Stimulated activated CD8-positive, alpha-beta memory T cell treated with anti-CD3 and anti-CD28 coated beads, Interleukin-2, amount 100 ng/mL, for 1 hour (primary cell): ENCODE data around the gene DPH3.

ENCODE experiments used
- DNase-seq, 2 donors: peaks; one replicate each; pipeline ENCODE4 v3.0.0-alpha.2; 2020; ENCODE audit warnings: low read depth in 2 of 2

DPH3 gene

GRCh38 chr3:16290827-16291196, 26.1 kb upstream of the DPH3 start:
- DNase-seq = no peak

DNA sequence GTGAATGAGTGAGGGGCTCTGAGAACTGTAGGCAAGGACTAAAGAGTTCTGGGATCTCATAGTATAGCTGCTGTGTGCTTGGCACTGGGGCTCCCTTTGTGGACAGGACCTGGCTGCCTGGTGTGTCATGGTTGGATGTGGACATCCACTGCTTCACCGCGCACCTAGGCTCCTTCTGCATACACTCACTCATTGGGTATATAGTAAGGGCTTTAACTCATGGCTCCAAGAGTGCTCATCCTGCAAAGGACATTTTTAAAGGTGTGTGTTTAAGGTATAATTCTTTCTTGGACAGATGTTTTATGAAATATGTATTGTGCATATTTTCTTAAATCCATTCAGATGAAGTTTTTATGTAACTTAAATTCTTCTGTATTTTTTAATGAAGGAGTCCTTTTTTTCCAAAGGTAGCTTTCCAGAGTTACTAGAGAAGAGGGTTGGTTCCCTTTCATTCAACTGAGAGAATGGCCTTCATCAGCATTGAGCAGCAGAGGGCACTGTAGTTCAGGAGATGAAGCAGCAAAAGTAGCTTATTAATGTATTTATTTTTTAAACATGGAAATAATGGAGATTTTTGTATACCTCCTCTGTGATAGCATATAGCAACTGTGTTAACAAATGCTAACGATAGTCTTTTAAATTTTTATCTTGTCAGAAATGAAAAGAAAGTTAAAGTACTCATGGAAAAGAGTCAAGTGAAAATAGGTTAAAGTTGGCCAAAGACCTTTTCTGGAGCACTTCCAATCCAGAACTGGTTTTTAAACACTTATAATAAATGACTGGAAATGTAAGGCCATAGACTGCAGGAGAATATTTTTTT, 25.5 kb upstream of the DPH3 start:
- peak in 1 of 2 donors; percentile 20 for DNase-seq

GRCh38 chr3:16289144-16289889, 24.6 kb upstream of the DPH3 start:
- DNase-seq = no peak

DNA sequence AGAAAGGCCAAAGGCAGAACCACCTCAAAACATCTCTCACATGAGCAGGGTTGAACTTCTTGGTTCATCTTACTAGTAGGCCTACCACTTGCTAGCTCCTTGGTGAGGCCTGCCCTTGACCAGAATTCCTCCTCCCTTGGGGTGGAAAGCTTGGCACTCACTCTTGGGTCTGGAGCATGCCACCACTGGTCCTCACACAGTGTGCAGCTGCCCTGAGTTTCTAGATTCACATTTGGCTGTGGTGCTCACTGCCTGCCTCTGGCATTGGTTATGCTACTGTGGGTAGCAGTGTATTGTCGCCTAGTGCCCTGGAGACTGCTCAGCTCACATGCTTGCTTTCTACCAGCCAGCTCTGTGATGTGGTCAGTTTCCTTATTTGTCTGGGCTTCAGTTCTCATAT, 23.9 kb upstream of the DPH3 start:
- no peak for DNase-seq

DNA sequence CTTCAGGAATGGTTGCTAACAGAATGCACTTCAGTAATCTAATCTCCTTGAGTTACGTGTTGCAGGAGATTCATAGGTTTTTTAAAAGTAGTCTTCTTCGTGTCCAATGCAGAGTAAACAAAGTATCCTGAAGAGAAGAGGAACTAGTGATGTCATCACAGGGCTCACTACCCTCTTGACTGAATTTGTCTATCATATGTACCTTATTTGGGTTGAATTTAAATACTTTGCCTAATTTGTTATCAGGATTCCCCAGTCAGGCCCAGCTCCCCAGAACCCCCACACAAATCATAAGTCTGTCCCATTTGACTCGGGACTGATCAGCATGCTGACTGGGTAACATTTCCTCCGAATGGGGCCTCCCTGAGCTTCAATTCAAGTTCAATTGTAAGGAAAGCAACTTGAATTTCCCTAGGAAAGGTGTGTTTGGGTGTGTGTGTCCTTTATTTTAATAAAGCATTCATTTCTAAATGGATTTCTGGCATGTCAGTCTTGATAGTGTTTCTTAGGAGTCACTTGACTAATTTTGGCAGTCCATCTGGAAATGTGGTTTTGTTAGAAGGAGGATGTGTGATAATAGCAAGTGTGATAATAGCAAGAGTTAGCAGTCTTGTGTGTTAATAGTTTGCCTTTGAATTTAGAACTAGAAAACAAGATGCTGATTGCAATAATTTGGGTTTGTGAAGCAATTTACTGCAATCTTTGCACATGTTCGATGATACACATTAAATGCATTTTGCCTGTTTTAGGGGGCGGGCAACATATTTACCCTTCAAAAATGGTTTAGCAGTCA, 22.2 kb upstream of the DPH3 start:
- DNase-seq = no peak

DNA sequence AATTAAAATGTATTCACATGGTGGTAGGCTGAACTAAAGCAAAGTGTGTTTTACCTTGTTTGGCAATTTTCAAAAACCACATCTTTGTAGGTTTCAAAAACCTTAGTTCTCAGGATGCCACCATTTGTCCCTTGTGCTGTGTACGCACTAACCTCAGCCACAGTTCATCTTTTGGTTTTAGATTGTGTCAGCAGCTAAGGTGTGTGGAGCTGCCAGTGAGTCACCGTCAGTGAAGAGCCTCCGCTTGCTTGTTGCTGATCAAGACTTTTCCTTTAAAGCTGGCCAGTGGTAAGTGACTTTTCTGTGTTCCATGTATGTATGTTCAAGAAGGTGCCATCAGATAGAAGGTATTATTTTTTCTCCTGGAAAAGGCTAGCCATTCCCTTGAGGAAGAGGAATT, 21.4 kb upstream of the DPH3 start:
- peak in 1 of 2 donors; percentile 35 for DNase-seq

DNA sequence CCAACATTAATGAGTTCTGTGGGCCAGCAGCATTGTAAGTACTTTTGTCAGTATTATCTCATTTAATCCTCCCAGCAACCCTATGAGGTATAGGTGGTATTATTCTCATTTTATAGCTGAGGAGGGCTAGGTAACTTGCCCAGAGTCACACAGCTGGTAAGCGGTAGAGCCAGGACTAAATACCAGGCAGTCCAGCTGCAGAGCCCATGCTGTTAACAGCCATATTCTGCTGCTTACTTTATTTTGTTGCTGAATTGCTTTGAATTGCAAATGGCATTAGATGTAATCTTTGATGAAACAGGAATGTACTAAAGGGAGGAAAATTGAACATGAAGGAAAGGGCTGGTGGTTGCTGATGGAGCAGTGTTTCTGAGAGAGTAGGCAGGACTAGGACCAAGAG, 19.9 kb upstream of the DPH3 start:
- DNase-seq = no peak

- DNase-seq = no peak
Observed at GRCh38 chr3:16280671-16281070, 15.9 kb upstream of the DPH3 start.

- DNase-seq = no peak
Observed at GRCh38 chr3:16279010-16279801, 14.5 kb upstream of the DPH3 start.

GRCh38 chr3:16277471-16277870, 12.7 kb upstream of the DPH3 start:
- no peak for DNase-seq

DNA sequence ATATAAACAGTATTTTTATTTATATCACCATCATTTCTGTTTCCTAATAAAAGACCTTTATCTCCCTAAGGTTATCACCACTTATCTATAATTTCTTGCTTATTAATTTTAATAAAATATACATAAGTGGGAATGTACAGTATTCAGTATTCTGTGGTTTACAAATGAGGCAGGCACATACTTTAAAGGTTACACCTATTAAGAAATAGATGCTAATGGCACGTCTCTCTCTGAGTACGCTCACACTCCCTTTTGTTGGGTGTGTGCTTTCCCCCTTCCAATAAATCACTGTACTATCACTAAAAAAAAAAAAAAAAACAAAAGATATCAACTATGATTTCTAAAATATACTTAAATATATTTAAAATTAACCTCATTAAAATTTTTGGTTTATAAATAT, 9.1 kb upstream of the DPH3 start:
- DNase-seq = no peak

- DNase-seq = no peak
Observed at GRCh38 chr3:16272588-16272987, 7.8 kb upstream of the DPH3 start.

DNA sequence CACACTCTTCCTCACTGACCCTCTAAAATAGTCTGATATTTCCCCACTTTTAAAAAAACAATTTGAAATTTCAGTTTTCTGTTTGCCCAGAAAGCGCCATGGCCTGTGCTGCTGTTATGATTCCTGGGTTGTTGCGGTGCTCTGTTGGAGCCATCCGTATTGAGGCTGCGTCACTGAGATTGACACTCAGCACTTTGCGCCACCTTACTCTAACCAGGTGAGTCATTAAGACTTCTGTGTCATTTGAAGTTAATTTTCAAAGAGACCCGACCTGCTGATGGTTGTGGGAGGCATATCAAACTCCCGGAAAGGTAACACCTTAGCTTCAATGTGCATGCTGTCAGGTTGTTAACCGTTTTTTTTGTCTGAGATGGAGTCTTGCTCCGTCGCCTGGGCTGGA, 6.1 kb upstream of the DPH3 start:
- no peak for DNase-seq

GRCh38 chr3:16266714-16267113, 2.0 kb upstream of the DPH3 start:
- DNase-seq = no peak

- DNase-seq = no peak
Observed at GRCh38 chr3:16265455-16265786, 678 bp upstream of the DPH3 start.

DNA sequence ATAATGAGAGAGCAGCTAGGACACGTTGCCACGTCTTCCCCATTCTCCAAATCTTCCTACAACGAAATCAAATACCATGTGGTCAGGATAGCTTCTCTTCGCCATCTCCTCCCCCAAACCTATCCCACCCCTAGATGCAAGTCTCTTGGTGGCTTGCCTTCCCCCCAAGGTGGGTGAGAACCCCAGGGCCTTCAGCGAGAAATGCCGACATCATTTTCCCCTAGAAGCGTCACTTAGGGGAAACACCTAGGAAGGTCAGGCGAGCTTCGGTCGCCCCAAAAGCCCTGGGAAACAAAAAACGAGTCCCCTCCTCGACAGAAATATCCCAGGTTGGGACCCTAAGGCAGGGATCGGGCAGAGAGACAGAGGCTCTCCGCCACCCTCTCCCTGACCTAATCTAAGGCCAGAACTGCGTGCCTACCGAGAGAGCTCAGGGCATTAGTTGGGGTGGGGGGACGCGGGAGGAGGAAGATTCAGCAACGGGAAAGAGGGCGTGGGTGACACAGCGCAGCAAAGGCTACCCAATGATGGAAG, 502 bp downstream of the DPH3 start:
- no peak for DNase-seq

DNA sequence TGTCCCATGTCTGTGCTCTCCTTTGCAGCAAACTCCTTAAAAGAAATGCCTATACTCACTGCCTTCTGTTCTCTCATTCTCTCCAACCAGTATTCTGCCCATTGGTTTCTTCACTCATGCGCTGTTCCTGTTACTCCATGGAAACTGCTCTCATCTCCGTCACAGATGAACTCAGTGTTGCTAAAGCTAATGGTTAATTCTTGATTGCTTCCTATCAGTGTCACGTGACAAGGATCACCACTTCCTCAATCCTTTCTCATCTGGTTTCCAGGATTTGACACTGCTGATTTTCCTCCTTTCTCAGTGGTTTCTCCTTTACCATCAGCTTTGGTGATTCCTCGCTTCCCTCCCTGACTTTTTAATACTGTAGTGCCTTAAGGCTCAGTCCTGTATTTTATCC, 2.6 kb downstream of the DPH3 start:
- DNase-seq = no peak

DNA sequence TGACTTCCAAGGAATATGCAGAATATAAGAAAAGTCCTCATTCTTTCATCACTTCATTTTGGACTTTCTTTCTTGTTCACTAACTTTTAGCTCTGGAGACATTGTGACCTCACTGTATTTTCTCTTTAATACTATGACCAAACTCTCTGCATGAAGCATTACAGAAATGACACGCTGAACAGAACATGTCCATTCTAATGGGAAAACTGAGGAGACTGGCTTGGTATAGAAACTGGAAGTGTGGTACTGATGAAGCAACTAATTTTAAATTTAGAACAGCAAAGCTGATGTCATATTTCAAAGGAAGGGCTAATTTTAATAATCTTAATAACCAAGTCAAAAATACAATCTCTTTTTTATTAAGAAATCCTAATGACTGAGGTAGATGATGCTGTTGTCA, 4.7 kb downstream of the DPH3 start:
- DNase-seq = no peak

- no peak for DNase-seq
Observed at GRCh38 chr3:16258866-16259265, 5.9 kb downstream of the DPH3 start.

- DNase-seq = no peak
Observed at GRCh38 chr3:16258177-16258576, 6.6 kb downstream of the DPH3 start.

DNA sequence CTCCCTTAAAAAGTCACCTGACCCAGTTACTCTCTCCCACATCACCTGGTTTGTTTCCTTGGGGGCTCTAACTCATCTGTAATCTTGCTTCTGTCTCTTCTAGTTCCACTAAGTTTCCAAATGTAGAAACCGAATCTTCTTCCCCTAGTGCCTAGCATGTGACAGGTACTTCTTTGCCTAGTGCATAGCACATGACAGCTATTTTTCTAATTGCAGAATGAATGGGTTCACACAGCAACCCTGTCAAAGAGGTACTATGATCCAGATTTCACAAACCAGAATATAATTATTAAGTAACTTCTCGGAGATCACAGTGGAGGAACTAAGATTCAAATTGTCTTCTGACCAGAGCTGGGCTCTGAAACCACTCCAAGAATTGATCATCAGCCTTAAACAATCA, 7.4 kb downstream of the DPH3 start:
- no peak for DNase-seq

- DNase-seq = no peak
Observed at GRCh38 chr3:16255726-16256125, 9.0 kb downstream of the DPH3 start.
